GM12872 (cell line): ENCODE measurements around the gene RAB28.

Experiments
- TF ChIP-seq, protein P1 (sequence below): IDR thresholded peaks from 3 replicates; pipeline ENCODE4 v1.5.1; 2011; ENCODE audit warnings: low read depth, mild to moderate bottlenecking, low read length, moderate library complexity; ENCODE audit not compliant: insufficient read depth

Gene RAB28

DNA sequence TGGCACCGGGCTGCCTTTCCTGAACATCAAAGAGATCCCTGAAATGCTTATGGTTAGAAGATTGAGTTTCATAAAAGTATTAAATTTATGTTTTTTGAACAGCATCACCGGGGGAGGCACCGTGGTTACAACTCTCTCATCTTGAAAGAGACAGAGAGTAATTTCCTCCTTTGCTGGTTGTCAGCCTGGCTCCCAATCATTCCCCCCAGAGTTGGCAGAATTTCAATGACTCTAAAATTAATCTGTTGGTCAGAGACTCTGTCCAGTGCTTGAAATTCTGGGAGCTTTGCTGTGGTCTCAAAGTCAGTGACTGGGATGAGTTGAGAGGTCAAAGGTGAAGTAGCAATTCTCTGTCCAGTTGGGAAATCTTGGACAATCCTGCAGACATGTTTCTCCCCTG lies 135.9 kb downstream of the RAB28 start:
- TF ChIP-seq, protein P1, sequence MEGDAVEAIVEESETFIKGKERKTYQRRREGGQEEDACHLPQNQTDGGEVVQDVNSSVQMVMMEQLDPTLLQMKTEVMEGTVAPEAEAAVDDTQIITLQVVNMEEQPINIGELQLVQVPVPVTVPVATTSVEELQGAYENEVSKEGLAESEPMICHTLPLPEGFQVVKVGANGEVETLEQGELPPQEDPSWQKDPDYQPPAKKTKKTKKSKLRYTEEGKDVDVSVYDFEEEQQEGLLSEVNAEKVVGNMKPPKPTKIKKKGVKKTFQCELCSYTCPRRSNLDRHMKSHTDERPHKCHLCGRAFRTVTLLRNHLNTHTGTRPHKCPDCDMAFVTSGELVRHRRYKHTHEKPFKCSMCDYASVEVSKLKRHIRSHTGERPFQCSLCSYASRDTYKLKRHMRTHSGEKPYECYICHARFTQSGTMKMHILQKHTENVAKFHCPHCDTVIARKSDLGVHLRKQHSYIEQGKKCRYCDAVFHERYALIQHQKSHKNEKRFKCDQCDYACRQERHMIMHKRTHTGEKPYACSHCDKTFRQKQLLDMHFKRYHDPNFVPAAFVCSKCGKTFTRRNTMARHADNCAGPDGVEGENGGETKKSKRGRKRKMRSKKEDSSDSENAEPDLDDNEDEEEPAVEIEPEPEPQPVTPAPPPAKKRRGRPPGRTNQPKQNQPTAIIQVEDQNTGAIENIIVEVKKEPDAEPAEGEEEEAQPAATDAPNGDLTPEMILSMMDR = no peak

DNA sequence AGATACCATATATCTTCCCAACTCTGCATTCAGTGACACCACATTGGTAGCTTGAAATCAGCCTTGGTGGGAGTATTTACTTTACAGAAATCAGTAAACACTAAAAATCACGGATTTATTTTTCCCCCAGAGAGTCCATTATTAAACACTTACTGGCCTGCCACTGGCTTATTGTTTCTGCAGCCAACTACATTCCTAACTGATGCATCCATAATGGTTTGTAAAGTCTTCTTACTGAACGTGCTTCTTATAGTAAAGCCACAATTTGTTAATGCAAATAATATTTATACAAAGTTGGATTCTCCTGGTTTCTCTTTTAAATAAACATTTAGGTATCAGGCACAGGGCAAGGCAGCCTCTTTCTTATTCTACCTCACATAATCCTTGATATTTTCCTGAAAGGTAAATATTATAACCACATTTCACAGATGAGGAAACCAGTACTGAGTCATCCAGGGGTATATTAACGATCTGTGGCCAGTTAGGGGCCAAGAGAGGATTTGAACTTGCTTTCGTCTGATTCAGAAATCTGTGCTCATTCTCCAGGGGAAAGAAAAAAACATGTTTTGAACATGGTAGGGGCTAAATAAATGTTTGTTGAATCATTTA lies 136.5 kb downstream of the RAB28 start:
- TF ChIP-seq, protein P1 = no peak

DNA sequence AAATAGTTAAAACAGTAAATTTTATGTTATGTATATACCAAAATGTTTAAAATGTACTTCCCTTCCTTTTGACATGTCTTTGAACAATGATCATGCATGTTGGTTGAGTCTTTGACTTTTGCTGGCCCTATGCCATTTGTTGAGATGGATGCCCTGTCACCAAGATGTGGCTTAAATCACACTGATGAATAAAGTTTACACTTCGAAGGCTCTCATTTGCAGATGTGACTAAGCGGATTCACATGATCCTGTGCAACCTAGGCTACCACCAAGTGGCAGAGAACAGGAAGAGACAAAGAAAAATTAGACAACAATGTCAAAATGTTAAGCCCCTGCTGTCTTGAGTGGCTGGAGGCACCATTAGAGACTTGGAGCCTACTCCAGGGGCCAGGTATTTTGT lies 139.9 kb downstream of the RAB28 start:
- TF ChIP-seq, protein P1 = no peak

DNA sequence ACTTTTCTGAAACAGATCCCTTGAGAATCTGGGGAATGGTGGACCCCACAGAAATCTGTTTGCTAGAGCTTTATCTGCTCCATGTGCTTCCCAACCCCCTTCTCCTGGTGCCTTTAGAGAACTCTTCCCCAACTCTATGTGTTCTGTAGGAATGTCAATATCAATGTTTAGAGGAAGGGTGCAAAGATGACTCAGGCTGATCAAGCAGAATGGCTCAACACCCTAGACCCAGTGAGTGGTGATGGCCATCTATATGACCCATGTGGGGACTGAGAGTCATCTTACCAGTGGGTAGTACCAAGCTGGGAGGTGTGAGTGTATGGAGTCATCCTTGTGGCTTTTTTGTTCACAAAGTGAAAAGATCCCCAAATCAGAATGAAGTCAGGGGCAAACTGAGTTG lies 143.5 kb downstream of the RAB28 start:
- TF ChIP-seq, protein P1 = no peak

DNA sequence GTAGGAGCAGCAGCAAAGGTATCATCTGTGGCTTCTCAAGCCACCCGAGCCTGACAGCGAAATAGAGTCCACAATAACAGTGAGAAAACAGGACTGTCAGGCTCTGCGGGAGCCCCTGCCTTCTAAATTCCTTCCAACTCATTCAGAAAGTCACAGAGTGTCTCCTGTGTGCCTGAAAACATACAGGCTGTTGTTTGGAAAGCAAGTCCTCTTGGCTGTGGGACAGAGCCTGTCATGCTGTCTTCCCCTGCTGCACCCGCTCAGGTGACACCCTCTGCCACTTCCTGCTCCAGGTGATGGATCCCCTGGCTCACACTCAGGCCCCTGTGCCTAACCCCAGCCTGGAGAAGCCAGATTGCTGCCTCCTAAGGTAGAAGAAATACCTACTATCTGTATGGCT lies 152.3 kb downstream of the RAB28 start:
- TF ChIP-seq, protein P1 = no peak

DNA sequence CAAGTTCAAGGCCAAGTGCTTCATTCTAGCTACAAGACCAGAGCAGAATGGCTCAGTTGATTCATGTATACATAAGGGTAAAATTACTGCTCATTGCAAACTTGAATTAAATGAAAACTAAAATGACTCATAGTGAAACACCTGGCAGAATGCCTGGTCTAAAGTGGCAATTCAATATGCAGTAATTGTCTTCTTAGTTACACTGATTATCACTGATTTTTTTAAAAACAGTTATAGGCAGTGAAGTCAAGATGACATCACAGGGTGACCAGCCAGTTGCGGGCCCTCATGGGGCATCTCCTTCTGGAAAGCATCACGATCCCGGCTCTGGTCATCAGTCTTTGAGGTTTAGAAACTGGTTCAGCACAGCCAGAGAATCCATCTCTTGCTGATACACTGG lies 154.2 kb downstream of the RAB28 start:
- TF ChIP-seq, protein P1 = no peak

DNA sequence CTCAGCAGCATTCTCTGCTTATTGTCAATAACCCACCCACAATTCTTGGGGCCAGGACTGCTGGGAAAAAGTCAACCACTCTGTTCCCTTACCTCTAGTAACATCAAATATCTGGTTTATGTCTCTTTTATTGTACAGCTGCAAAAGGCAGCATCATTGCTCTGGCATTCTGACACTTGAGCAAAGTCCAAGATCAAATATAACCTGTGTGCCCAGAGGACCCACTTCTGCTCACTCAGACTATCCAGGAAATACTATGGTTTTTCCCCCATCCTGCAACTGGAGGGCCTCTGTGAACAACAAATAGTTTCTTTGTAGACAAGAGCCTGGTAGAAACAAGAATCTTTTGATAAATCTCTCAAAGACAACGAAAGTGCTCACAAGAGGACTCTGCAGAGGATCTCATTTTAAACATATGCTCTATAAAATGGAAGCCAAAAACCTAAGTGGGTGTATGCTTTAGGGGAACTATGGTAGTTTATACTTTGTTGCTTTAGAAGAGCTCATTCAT lies 154.7 kb downstream of the RAB28 start:
- TF ChIP-seq, protein P1 = no peak
